Spleen (tissue), 11 donors: Measurements from ENCODE around the gene CABLES1. TPM values are rescaled to one million over a fixed set of nuclear protein-coding genes. Genes with fewer than 3 reads are reported as not detected.

Experiments
- DNase-seq: peaks from one replicate; pipeline ENCODE4 v3.0.0-alpha.2; 2020
- H3K27ac ChIP-seq, 8 donors: fragments of 200-600 bp; sonication (generic) in 7 of 8; 1 replicate in 4 of 8; 2 replicates in 4 of 8; pipeline versions ENCODE4 v1.5.0 to v1.8.0; 2016 to 2021; ENCODE audit warnings: inconsistent platforms in 4 of 8, mild to moderate bottlenecking in 4 of 8, moderate library complexity in 1 of 8
- H3K27me3 ChIP-seq, 7 donors: fragments of 200-600 bp; sonication (generic) in 6 of 7; replicated peaks in 1 of 7; 1 replicate in 4 of 7; 2 replicates in 3 of 7; pipeline versions ENCODE4 v1.5.0 to v1.8.0; 2016 to 2021; ENCODE audit warnings: inconsistent platforms in 3 of 7, mild to moderate bottlenecking in 1 of 7
- H3K36me3 ChIP-seq, 6 donors: fragments of 200-600 bp; sonication (generic) in 5 of 6; 1 replicate in 4 of 6; 2 replicates in 2 of 6; pipeline versions ENCODE4 v1.5.0 to v1.8.0; 2016 to 2021; ENCODE audit warnings: inconsistent platforms in 2 of 6
- H3K4me1 ChIP-seq, 6 donors: fragments of 200-600 bp; sonication (generic) in 5 of 6; 1 replicate in 3 of 6; 2 replicates in 3 of 6; pipeline versions ENCODE4 v1.5.0 to v1.8.0; 2016 to 2021; ENCODE audit warnings: inconsistent platforms in 3 of 6
- H3K4me3 ChIP-seq, 8 donors: fragments of 200-600 bp; sonication (generic) in 7 of 8; 1 replicate in 4 of 8; 2 replicates in 4 of 8; pipeline versions ENCODE4 v1.5.0 to v1.8.0; 2016 to 2021; ENCODE audit warnings: inconsistent platforms in 4 of 8, mild to moderate bottlenecking in 4 of 8, moderate library complexity in 2 of 8
- H3K9me3 ChIP-seq, 8 donors: fragments of 200-600 bp; sonication (generic) in 7 of 8; 1 replicate in 4 of 8; 2 replicates in 4 of 8; pipeline versions ENCODE4 v1.5.0 to v1.8.0; 2016 to 2021; ENCODE audit warnings: inconsistent platforms in 4 of 8
- CTCF ChIP-seq, 11 experiments: fragments of 200-600 bp in 7 of 11; fragments of 450-650 bp in 4 of 11; sonication (generic) in 4 of 11; IDR thresholded peaks in 8 of 11; conservative IDR thresholded peaks in 3 of 11; 1 replicate in 7 of 11; 2 replicates in 4 of 11; pipeline versions ENCODE4 v1.4.0 to v1.8.0; 2016 to 2021; ENCODE audit warnings: antibody characterized with exemption in 11 of 11, inconsistent platforms in 4 of 11, mild to moderate bottlenecking in 1 of 11
- POLR2A ChIP-seq, 3 donors: fragments of 450-650 bp; IDR thresholded peaks; one replicate each; pipeline ENCODE4 v1.5.1; 2017; ENCODE audit warnings: antibody characterized with exemption in 3 of 3, mild to moderate bottlenecking in 1 of 3
- POLR2AphosphoS5 ChIP-seq, 3 donors: sonication (generic); formaldehyde crosslinking; IDR thresholded peaks; one replicate each; pipeline ENCODE4 v1.5.1; 2017; ENCODE audit warnings: antibody characterized with exemption in 3 of 3
- WGBS, 5 donors: extraction: QIAGEN DNeasy Blood & Tissue Kit in 3 of 5; methylation state at CpG; one replicate each; pipeline versions ENCODE4 v1.1.5 to v1.1.7; 2013 to 2018; 5-methylcytosine and 5-hydroxymethylcytosine counted together
- intact Hi-C: fragments of 100-400 bp; cut with DNase I; formaldehyde crosslinking; loops from one replicate; pipeline ENCODE4 v1.15.0; 2023; ENCODE audit warnings: low total_unique reads
- polyA plus RNA-seq, 3 donors: library from polyadenylated mRNA; stranded (reverse); fragments of 200-250 nt; gene quantifications; one replicate each; pipeline ENCODE4 v1.2.1, GENCODE V29; 2013
- total RNA-seq, 7 donors: library from RNA; depleted of rRNA in 3 of 7; stranded (reverse); fragments of >200 nt in 3 of 7; fragmentation: NEBNext Ultra II Directional in 4 of 7; extraction: Animal tissue kit (Norgen Biotek cat#: 25700) in 4 of 7; gene quantifications; one replicate each; pipeline versions ENCODE4 v1.1.0 to v1.2.1, GENCODE V29; 2016 to 2021
- donor health status: healthy with polysubstance abuse.
- donor health status: DM: no; HTN: no; CAD: no; lungs with moderate emphysema.
- donor health status: DM: no; HTN: no; CAD: no.
- donor health status: Bipolar disorder and iron deficiency.
- donor health status: healthy.
- donor health status: DM: no; HTN: no; CAD: no.
- donor health status: DM: yes; HTN: yes; CAD: no.

Gene CABLES1
- total and polyA plus RNA-seq, 10 donors: 1.7 to 18.7 (median 6.0) TPM

DNA sequence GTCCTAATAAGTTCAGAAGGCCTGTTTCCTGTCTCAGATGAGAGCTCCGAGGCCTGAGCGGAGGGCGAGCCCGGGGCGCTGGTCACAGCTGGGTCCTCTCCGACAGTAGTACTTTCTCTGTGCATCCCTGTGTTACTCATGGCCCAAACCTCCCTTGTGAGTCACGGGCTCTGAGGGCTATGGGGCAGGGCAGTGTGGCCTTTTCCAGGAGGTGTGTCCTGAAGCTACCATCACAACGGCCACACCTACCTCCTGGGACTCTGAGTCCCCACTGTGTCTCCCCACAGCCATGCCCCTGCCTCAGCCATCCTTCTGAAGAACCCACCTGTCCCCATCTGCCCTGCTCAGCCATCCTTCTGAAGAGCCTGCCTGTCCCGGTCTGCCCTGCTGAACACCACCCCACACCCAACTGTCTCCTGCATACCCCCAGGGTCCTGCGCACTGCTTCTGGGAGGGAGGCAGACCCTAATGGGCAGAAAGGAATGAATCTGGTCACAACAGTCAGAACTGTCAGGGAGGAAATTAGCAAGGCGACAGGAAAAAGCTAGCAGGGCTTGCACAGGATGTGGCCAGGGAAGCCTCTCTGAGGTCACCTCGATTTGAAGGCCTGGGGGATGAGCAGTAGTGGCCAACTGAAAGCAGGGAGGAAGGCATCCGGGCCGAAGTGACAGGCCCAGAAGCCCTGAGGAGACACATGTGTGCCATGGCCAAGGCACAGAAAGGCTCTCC is 172.4 kb downstream of the CABLES1 start:
- intact Hi-C loops: no loop called here
- peak overlapping the region; percentile 27 to 84 (median 70) for H3K27ac ChIP-seq
- TF ChIP-seq POLR2A (IDR thresholded peaks at IDR 0.05): no peak
- TF ChIP-seq POLR2AphosphoS5 (IDR thresholded peaks at IDR 0.05): peak; percentile 34 to 73 (median 51)
- no peak for TF ChIP-seq CTCF (IDR thresholded peaks at IDR 0.05 in 8 of 11, conservative IDR thresholded peaks at IDR 0.05 in 3 of 11)
- no peaks in the 10 kb centered on the region for H3K36me3 ChIP-seq
- DNase-seq: peak; percentile 82
- WGBS, 5 donors: 41 to 62% (median 54%) methylated on average over 12 to 14 of the region's 14 CpGs
- H3K4me3 ChIP-seq: no peak overlapping the region
- no peaks in the 10 kb centered on the region for H3K9me3 ChIP-seq
- H3K4me1 ChIP-seq: peaks cover 2 to 50% (median 26%) of the 10 kb centered on the region in 6 donors
- H3K27me3 ChIP-seq: no peaks in the 10 kb centered on the region

Other genes starting within 250 kb of the CABLES1 start
- gene RBBP8, start 202.2 kb upstream of the CABLES1 start, total RNA-seq: 10 to 100 TPM; 10.6 to 21.4 (median 15.9) TPM
- gene RBBP8, start 202.2 kb upstream of the CABLES1 start, polyA plus RNA-seq: 10 to 100 TPM; 15.6 to 19.6 (median 18.8) TPM